GOT3 (cell line): Measurements from ENCODE around the gene PIAS2.

Experiments
- DNase-seq: peaks from one replicate; lab custom pipeline; 2025; ENCODE audit warnings: mixed read lengths; lab: John Stamatoyannopoulos, UW

Gene PIAS2

GRCh38 chr18:46764586-46764985 lies 152.7 kb downstream of the PIAS2 start:
- DNase-seq: no peak

GRCh38 chr18:46761059-46761769 lies 156.1 kb downstream of the PIAS2 start:
- no peak for DNase-seq

GRCh38 chr18:46759890-46760289 lies 157.4 kb downstream of the PIAS2 start:
- DNase-seq: no peak

- DNase-seq: no peak
Observed at GRCh38 chr18:46756559-46757201, 160.6 kb downstream of the PIAS2 start, which contains the start of gene ST8SIA5. Gene ST8SIA5, minus strand, starts transcription at chr18:46757053. Its CDS starts 545 bp downstream, at chr18:46756508.

GRCh38 chr18:46756025-46756558 lies 161.2 kb downstream of the PIAS2 start:
- DNase-seq: no peak

- no peak for DNase-seq
Observed at GRCh38 chr18:46755315-46756024, 161.8 kb downstream of the PIAS2 start.

- no peak for DNase-seq
Observed at GRCh38 chr18:46754661-46755292, 162.5 kb downstream of the PIAS2 start.

- DNase-seq: no peak
Observed at GRCh38 chr18:46754188-46754587, 163.1 kb downstream of the PIAS2 start.
